WTC11 (cell line): ENCODE measurements around the gene CAMTA1. TPM values are rescaled to one million over a fixed set of nuclear protein-coding genes. Genes with fewer than 3 reads are reported as not detected.

Experiments used
- ATAC-seq: fragments of 200-7000 bp; cut with Tn5 transposase; 2 replicates; pipeline ENCODE4 v1.10.0; 2021; ENCODE audit warnings: mild to moderate bottlenecking, moderate library complexity
- CTCF ChIA-PET: fragments of 300-600 bp; sonication (Branson Sonifier 250); formaldehyde crosslinking; loops from one replicate; lab custom pipeline; 2021; ENCODE audit warnings: antibody characterized with exemption; lab: Charles Lee
- POLR2A ChIA-PET: fragments of 350-600 bp; sonication (Branson Sonifier 250); formaldehyde crosslinking; loops from one replicate; lab custom pipeline; 2021; ENCODE audit warnings: antibody characterized with exemption; lab: Charles Lee
- DNase-seq: peaks from one replicate; pipeline ENCODE4 v3.0.0; 2021; ENCODE audit warnings: low spot score
- H3K27ac Mint-ChIP-seq: 2 replicates; pipeline ENCODE4 v1.8.0; 2021; ENCODE audit warnings: mixed read lengths
- H3K27me3 Mint-ChIP-seq: 2 replicates; pipeline ENCODE4 v1.8.0; 2021; ENCODE audit warnings: low read depth, mild to moderate bottlenecking, moderate library complexity, mixed read lengths
- H3K36me3 Mint-ChIP-seq: 2 replicates; pipeline ENCODE4 v1.8.0; 2021; ENCODE audit warnings: mixed read lengths
- H3K4me1 Mint-ChIP-seq: 2 replicates; pipeline ENCODE4 v1.8.0; 2022; ENCODE audit warnings: mixed read lengths
- H3K4me3 Mint-ChIP-seq: 2 replicates; pipeline ENCODE4 v1.8.0; 2021; ENCODE audit warnings: mild to moderate bottlenecking, moderate library complexity, mixed read lengths
- H3K9me3 Mint-ChIP-seq: 2 replicates; pipeline ENCODE4 v1.8.0; 2021; ENCODE audit warnings: mixed read lengths
- AFF4 ChIP-seq: sonication (generic); formaldehyde crosslinking; IDR thresholded peaks from 2 replicates; pipeline ENCODE4 v1.8.1; 2023; ENCODE audit warnings: mild to moderate bottlenecking, missing genetic modification reagents, borderline replicate concordance
- ELF4 ChIP-seq: sonication (generic); formaldehyde crosslinking; IDR thresholded peaks from 2 replicates; pipeline ENCODE4 v1.8.1; 2022; ENCODE audit warnings: low read depth, mild to moderate bottlenecking, moderate library complexity, missing genetic modification reagents
- ERG ChIP-seq: fragments of 250-450 bp; sonication (Bioruptor Pico); IDR thresholded peaks from 2 replicates; pipeline ENCODE4 v1.8.0; 2021; ENCODE audit warnings: mild to moderate bottlenecking
- FOXP1 ChIP-seq: sonication (generic); formaldehyde crosslinking; IDR thresholded peaks from 2 replicates; pipeline ENCODE4 v1.8.0; 2022; ENCODE audit warnings: missing genetic modification reagents, mild to moderate bottlenecking, moderate library complexity, borderline replicate concordance
- NFATC4 ChIP-seq: fragments of 250-450 bp; sonication (Bioruptor Pico); IDR thresholded peaks from 2 replicates; pipeline ENCODE4 v1.9.0; 2021; ENCODE audit warnings: mild to moderate bottlenecking
- OVOL2 ChIP-seq: fragments of 250-450 bp; sonication (Bioruptor Pico); IDR thresholded peaks from 2 replicates; pipeline ENCODE4 v1.9.0; 2021; ENCODE audit warnings: mild to moderate bottlenecking, borderline replicate concordance
- ZNF423 ChIP-seq: fragments of 250-450 bp; sonication (Bioruptor Pico); IDR thresholded peaks from 2 replicates; pipeline ENCODE4 v2.1.2; 2022; ENCODE audit warnings: mild to moderate bottlenecking, moderate library complexity
- total RNA-seq: library from RNA; stranded (reverse); gene quantifications from 3 replicates; pipeline ENCODE4 v1.2.3, GENCODE V29; 2021
- TF ChIP-seq, protein P1 (sequence below): fragments of 250-450 bp; sonication (Bioruptor Pico); IDR thresholded peaks from 2 replicates; pipeline ENCODE4 v1.9.0; 2021; ENCODE audit warnings: mild to moderate bottlenecking, borderline replicate concordance
- TF ChIP-seq, protein P2 (sequence below): sonication (generic); formaldehyde crosslinking; IDR thresholded peaks from 2 replicates; pipeline ENCODE4 v1.8.1; 2023; ENCODE audit warnings: mild to moderate bottlenecking, missing genetic modification reagents, moderate library complexity
- TF ChIP-seq, protein P3 (sequence below): sonication (generic); formaldehyde crosslinking; IDR thresholded peaks from 2 replicates; pipeline ENCODE4 v1.8.0; 2023; ENCODE audit warnings: missing genetic modification reagents
- TF ChIP-seq, protein P4 (sequence below): sonication (generic); formaldehyde crosslinking; IDR thresholded peaks from 2 replicates; pipeline ENCODE4 v1.8.1; 2022; ENCODE audit warnings: mild to moderate bottlenecking, missing genetic modification reagents, moderate library complexity, borderline replicate concordance
- TF ChIP-seq, protein P5 (sequence below): fragments of 250-450 bp; sonication (Bioruptor Pico); IDR thresholded peaks from 2 replicates; pipeline ENCODE4 v1.9.0; 2021; ENCODE audit warnings: mild to moderate bottlenecking

CAMTA1 gene
- total RNA-seq, 1 experiment from 2014 or later, result 86.4 TPM

DNA sequence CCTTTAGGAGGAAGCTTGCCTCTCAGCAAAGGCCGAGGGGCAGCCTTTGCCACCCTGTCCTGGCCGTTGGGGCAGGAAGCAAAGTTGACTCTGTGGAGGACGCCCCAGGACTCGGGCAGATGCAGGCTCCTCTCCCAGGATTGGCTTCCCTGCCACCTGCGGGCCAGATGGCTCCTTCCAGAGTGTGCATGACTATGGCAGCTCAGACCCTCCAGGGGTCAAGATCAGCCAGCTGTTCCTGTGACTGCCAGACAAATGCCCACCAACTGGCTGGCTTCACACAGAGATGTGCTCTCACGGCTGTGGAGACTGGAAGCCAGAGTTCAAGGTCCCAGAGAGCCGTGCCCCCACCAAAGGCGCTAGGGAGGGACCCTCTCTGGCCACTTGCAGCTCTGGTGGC is 898.9 kb downstream of the CAMTA1 start (continued):
- TF ChIP-seq, protein P1, sequence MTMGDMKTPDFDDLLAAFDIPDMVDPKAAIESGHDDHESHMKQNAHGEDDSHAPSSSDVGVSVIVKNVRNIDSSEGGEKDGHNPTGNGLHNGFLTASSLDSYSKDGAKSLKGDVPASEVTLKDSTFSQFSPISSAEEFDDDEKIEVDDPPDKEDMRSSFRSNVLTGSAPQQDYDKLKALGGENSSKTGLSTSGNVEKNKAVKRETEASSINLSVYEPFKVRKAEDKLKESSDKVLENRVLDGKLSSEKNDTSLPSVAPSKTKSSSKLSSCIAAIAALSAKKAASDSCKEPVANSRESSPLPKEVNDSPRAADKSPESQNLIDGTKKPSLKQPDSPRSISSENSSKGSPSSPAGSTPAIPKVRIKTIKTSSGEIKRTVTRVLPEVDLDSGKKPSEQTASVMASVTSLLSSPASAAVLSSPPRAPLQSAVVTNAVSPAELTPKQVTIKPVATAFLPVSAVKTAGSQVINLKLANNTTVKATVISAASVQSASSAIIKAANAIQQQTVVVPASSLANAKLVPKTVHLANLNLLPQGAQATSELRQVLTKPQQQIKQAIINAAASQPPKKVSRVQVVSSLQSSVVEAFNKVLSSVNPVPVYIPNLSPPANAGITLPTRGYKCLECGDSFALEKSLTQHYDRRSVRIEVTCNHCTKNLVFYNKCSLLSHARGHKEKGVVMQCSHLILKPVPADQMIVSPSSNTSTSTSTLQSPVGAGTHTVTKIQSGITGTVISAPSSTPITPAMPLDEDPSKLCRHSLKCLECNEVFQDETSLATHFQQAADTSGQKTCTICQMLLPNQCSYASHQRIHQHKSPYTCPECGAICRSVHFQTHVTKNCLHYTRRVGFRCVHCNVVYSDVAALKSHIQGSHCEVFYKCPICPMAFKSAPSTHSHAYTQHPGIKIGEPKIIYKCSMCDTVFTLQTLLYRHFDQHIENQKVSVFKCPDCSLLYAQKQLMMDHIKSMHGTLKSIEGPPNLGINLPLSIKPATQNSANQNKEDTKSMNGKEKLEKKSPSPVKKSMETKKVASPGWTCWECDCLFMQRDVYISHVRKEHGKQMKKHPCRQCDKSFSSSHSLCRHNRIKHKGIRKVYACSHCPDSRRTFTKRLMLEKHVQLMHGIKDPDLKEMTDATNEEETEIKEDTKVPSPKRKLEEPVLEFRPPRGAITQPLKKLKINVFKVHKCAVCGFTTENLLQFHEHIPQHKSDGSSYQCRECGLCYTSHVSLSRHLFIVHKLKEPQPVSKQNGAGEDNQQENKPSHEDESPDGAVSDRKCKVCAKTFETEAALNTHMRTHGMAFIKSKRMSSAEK (CRISPR knock-in tag), result no peak
- TF ChIP-seq, protein P2, sequence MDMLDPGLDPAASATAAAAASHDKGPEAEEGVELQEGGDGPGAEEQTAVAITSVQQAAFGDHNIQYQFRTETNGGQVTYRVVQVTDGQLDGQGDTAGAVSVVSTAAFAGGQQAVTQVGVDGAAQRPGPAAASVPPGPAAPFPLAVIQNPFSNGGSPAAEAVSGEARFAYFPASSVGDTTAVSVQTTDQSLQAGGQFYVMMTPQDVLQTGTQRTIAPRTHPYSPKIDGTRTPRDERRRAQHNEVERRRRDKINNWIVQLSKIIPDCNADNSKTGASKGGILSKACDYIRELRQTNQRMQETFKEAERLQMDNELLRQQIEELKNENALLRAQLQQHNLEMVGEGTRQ (CRISPR knock-in tag), result no peak
- TF ChIP-seq, protein P3, sequence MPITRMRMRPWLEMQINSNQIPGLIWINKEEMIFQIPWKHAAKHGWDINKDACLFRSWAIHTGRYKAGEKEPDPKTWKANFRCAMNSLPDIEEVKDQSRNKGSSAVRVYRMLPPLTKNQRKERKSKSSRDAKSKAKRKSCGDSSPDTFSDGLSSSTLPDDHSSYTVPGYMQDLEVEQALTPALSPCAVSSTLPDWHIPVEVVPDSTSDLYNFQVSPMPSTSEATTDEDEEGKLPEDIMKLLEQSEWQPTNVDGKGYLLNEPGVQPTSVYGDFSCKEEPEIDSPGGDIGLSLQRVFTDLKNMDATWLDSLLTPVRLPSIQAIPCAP (CRISPR knock-in tag), result no peak
- no peak for TF ChIP-seq FOXP1
- TF ChIP-seq, protein P4, sequence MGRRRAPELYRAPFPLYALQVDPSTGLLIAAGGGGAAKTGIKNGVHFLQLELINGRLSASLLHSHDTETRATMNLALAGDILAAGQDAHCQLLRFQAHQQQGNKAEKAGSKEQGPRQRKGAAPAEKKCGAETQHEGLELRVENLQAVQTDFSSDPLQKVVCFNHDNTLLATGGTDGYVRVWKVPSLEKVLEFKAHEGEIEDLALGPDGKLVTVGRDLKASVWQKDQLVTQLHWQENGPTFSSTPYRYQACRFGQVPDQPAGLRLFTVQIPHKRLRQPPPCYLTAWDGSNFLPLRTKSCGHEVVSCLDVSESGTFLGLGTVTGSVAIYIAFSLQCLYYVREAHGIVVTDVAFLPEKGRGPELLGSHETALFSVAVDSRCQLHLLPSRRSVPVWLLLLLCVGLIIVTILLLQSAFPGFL (CRISPR knock-in tag), result no peak
- TF ChIP-seq, all 79 proteins: peak for 0

DNA sequence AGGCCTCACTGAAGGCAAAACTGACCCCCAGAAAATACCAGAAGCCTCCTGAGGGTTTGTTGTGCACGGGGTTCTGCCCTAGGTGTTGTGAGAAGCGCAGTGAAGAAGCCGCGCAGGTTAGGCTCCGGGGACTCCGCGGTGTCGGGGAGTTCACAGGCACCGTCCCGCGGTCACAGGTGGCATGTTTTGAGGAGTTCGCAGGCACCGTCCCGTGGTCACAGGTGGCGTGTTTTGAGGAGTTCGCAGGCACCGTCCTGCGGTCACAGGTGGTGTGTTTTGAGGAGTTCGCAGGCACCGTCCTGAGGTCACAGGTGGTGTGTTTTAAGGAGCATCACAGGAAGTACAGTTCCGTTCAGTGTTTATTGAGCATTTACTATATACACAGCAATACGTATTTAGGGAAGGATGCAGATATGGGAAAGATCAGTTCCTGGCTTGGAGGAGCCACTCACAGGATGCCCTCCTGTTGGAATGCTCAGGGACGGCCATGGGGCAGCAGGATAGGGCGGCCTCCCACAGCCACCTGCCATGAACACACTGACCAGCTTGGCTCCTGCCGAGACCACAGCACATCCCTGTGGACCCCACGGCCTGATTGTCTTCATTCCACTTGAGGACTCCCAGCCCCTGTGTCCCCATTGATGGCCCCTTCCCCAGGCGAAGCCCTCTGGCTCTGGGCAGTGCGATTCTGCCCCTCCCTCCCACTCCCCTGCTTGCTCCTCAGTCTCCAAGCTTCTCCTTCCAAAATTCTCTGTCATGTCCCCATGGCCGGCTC is 899.8 kb downstream of the CAMTA1 start:
- peaks cover 8% of the 10 kb centered on the region for H3K27me3 Mint-ChIP-seq
- no peak overlapping the region for H3K4me3 Mint-ChIP-seq
- TF ChIP-seq ERG (CRISPR knock-in tag), result no peak
- no peak for TF ChIP-seq AFF4 (CRISPR knock-in tag)
- TF ChIP-seq OVOL2 (CRISPR knock-in tag), result no peak
- TF ChIP-seq NFATC4 (CRISPR knock-in tag), result no peak
- no peak for TF ChIP-seq ZNF423
- no peak for TF ChIP-seq ELF4 (CRISPR knock-in tag)
- TF ChIP-seq, protein P5, sequence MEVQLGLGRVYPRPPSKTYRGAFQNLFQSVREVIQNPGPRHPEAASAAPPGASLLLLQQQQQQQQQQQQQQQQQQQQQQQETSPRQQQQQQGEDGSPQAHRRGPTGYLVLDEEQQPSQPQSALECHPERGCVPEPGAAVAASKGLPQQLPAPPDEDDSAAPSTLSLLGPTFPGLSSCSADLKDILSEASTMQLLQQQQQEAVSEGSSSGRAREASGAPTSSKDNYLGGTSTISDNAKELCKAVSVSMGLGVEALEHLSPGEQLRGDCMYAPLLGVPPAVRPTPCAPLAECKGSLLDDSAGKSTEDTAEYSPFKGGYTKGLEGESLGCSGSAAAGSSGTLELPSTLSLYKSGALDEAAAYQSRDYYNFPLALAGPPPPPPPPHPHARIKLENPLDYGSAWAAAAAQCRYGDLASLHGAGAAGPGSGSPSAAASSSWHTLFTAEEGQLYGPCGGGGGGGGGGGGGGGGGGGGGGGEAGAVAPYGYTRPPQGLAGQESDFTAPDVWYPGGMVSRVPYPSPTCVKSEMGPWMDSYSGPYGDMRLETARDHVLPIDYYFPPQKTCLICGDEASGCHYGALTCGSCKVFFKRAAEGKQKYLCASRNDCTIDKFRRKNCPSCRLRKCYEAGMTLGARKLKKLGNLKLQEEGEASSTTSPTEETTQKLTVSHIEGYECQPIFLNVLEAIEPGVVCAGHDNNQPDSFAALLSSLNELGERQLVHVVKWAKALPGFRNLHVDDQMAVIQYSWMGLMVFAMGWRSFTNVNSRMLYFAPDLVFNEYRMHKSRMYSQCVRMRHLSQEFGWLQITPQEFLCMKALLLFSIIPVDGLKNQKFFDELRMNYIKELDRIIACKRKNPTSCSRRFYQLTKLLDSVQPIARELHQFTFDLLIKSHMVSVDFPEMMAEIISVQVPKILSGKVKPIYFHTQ (CRISPR knock-in tag), result no peak
- ChIA-PET POLR2A (no interaction called here), CTCF (interaction anchor here (0.6 kb wide), 1 partner anchor 16 kb away, joined by 3 read pairs; no protein-coding TSS in a partner anchor)
- DNase-seq (no peak), ATAC-seq (no peak)
- peaks cover 9% of the 10 kb centered on the region; the same call in 1 of the 2 replicates for H3K4me1 Mint-ChIP-seq
- no peak overlapping the region for H3K27ac Mint-ChIP-seq
- no peaks in the 10 kb centered on the region for H3K9me3 Mint-ChIP-seq
- H3K36me3 Mint-ChIP-seq, result no peaks in the 10 kb centered on the region
